Activated CD4-positive, alpha-beta T cell treated with anti-CD3 and anti-CD28 coated beads, Interleukin-2, amount 50 U/mL, for 1 hour (primary cell): Measurements from ENCODE around the gene CRK.
"Not testable (repeated sequence)": the region's sequence is repeated elsewhere in the genome, so short reads cannot be mapped to it uniquely, and the experiment has no call there.

Experiments
- DNase-seq: peaks from one replicate; pipeline ENCODE4 v3.0.0-alpha.2; 2020

Gene CRK

GRCh38 chr17:1420163-1420562, 35.9 kb downstream of the CRK start:
- DNase-seq: no peak

- DNase-seq: not testable (repeated sequence)
Observed at GRCh38 chr17:1418476-1418875, 37.6 kb downstream of the CRK start.

GRCh38 chr17:1416414-1416813, 39.6 kb downstream of the CRK start:
- DNase-seq: no peak

GRCh38 chr17:1414634-1415033, 41.4 kb downstream of the CRK start:
- DNase-seq: no peak

- no peak for DNase-seq
Observed at GRCh38 chr17:1414001-1414574, 41.9 kb downstream of the CRK start.

- DNase-seq: no peak
Observed at GRCh38 chr17:1413281-1413791, 42.7 kb downstream of the CRK start.

- no peak for DNase-seq
Observed at GRCh38 chr17:1412185-1413110, 43.6 kb downstream of the CRK start.

- no peak for DNase-seq
Observed at GRCh38 chr17:1402262-1402586, 53.8 kb downstream of the CRK start.

GRCh38 chr17:1399679-1400512, 56.1 kb downstream of the CRK start, which contains the start of gene YWHAE:
Gene YWHAE (minus strand): TSS chr17:1400222. CDS start chr17:1400110, 112 bp downstream.
- DNase-seq: peak; percentile 96

GRCh38 chr17:1398931-1399678, 56.9 kb downstream of the CRK start:
- peak; percentile 49 for DNase-seq

- no peak for DNase-seq
Observed at GRCh38 chr17:1398028-1398427, 58.0 kb downstream of the CRK start.

- DNase-seq: not testable (repeated sequence)
Observed at GRCh38 chr17:1395876-1396665, 60.0 kb downstream of the CRK start.

GRCh38 chr17:1391577-1391976, 64.5 kb downstream of the CRK start:
- no peak for DNase-seq

GRCh38 chr17:1390432-1391367, 65.3 kb downstream of the CRK start:
- DNase-seq: no peak

GRCh38 chr17:1387490-1388227, 68.4 kb downstream of the CRK start:
- not testable (repeated sequence) for DNase-seq

GRCh38 chr17:1386675-1387190, 69.3 kb downstream of the CRK start:
- not testable (repeated sequence) for DNase-seq

- DNase-seq: no peak
Observed at GRCh38 chr17:1386265-1386664, 69.8 kb downstream of the CRK start.

- no peak for DNase-seq
Observed at GRCh38 chr17:1385861-1386260, 70.2 kb downstream of the CRK start.

- no peak for DNase-seq
Observed at GRCh38 chr17:1384905-1385435, 71.1 kb downstream of the CRK start.
